ENCODE results near the gene SUSD4.

GRCh38 chr1:223378754-223379153 is 14.8 kb upstream of the SUSD4 start:
- TF ChIP-seq CHD1 (IDR thresholded peaks at IDR 0.05; ENCODE audit: low read depth, low read length) (no peak), CTCF (conservative IDR thresholded peaks at IDR 0.05; ENCODE audit: low read depth, low read length) (no peak), POLR2A (IDR thresholded peaks at IDR 0.05; ENCODE audit: low read depth, low read length) (no peak), RFX5 (IDR thresholded peaks at IDR 0.05; ENCODE audit: low read depth, low read length) (no peak), RCOR1 (IDR thresholded peaks at IDR 0.05; ENCODE audit: insufficient replicate concordance, low read length) (no peak)
